ENCODE measurements around the gene XYLT2. TPM values are rescaled to one million over a fixed set of nuclear protein-coding genes. Genes with fewer than 3 reads are reported as not detected.
A peak's percentile ranks its signal among the peaks of the same experiment; 100 is the strongest.

XYLT2 gene
- total and polyA plus RNA-seq, 5 donors: 13.2 to 19.1 (median 18.2) TPM

DNA sequence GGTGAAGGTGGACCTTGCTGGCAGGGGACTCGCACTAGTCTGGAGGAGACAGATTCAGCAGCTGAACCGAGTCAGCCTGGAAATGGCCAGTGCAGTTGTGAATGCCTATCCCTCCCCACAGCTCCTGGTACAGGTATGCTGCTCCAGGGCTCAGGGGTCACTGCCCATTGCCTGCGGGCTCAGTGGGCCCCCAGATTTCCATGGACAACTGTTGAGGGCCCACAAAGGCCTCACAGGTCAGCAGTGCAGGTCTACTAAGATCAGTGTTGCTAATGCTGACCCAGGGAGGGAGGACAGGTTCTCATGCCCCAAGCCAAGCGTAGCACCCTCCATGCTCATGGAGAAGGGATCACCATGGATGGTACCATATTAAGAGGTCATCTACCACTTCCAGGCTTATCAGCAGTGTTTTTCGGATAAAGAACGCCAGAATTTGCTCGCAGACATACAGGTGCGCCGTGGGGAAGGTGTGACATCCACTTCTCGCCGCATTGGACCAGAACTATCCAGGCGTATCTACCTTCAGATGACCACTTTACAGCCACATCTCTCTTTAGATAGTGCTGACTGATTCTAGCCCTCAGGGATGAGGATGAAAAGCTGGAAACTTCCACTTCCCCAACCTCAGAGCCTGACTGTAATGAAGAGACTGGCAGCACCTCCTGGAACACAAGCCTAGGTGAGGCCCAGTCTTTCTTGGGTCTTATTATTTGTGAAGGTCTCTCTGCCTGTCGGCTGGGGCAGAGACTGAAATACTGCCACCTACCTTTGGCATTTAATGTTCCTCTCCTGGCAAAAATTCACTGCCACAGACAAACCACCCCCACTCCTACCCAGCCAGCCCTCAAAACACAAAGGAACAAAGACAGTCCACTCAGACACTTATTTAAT, 34.7 kb downstream of the XYLT2 start:
- peak in 1 of 2 donors; percentile 40 for ATAC-seq
- 89% methylated on average over 13 of the region's 13 CpGs for WGBS

DNA sequence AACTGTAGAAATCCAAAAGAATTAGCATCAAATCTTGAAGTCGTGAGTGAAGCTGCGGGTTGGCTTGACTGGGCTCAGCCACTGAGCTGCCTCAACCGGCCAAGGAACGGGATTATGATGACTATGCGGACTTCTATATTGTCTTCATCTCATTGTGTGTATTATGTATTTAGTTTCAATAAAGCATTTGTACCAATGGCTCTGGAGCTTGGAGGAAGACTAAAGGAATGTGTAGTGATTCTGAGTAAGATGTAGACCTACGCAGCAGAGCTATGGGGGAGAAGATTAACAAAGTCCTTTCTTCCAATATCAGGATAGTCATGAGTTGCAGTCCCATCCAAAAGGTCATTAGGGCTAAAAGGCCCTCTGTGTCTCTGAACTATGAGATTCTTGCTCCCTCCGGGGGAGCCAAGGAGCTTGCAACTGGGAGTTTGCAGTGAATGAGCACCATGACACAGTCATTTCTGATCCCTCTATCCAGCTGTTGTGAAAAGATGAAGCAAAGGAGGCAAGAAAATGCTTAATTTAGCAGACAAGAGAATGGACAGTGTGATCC, 35.4 kb downstream of the XYLT2 start:
- WGBS: 85% methylated on average over 7 of the region's 7 CpGs
- DNase-seq (no peak), ATAC-seq (no peak)
- intact Hi-C loops (cut with DNase I): no loop called here
- Histone ChIP-seq H3K4me3 (ENCODE audit: low read length) (no peak overlapping the region), H3K4me1 (ENCODE audit: control insufficient read depth, insufficient read depth, low read length) (no peaks in the 10 kb centered on the region), H3K27me3 (ENCODE audit: control insufficient read depth, insufficient read depth) (no peaks in the 10 kb centered on the region), H3K27ac (ENCODE audit: low read length) (no peak overlapping the region), H3K9me3 (ENCODE audit: control insufficient read depth, low read length) (no peaks in the 10 kb centered on the region)

More for the DNA sequence above, 34.7 kb downstream of the XYLT2 start:
- Histone ChIP-seq H3K9me3 (ENCODE audit: control insufficient read depth, low read length) (no peaks in the 10 kb centered on the region), H3K27me3 (ENCODE audit: control insufficient read depth, insufficient read depth) (no peaks in the 10 kb centered on the region), H3K4me1 (ENCODE audit: control insufficient read depth, insufficient read depth, low read length) (no peaks in the 10 kb centered on the region), H3K4me3 (ENCODE audit: low read length) (no peak overlapping the region), H3K27ac (ENCODE audit: low read length) (no peak overlapping the region)
- intact Hi-C loops (cut with DNase I): no loop called here
- DNase-seq: no peak

DNA sequence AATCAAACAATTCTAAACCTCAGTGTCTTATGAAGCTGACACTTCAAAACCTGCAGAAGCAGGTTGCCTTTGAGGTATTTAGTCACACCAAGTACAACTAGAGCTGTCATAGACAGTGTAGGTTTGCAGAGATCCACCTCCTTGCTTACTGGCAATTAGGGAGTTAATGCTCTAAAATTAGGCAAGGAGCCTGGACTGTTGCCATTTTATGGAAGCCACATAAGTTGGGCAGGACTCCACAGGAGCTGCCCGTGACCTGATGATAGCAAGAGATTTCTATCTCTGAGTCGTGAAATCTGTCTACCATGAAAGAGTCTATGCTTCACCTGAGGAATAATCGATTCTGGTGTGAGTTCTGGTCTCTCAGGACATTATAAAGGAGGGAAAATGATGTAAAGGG, 36.0 kb downstream of the XYLT2 start:
- Histone ChIP-seq H3K27ac (ENCODE audit: low read length) (no peak overlapping the region), H3K9me3 (ENCODE audit: control insufficient read depth, low read length) (no peaks in the 10 kb centered on the region), H3K4me1 (ENCODE audit: control insufficient read depth, insufficient read depth, low read length) (no peaks in the 10 kb centered on the region), H3K4me3 (ENCODE audit: low read length) (no peak overlapping the region), H3K27me3 (ENCODE audit: control insufficient read depth, insufficient read depth) (no peaks in the 10 kb centered on the region)
- no peak for DNase-seq
- 38% methylated on average over 3 of the region's 3 CpGs for WGBS
- ATAC-seq: no peak
- intact Hi-C loops (cut with DNase I): no loop called here

DNA sequence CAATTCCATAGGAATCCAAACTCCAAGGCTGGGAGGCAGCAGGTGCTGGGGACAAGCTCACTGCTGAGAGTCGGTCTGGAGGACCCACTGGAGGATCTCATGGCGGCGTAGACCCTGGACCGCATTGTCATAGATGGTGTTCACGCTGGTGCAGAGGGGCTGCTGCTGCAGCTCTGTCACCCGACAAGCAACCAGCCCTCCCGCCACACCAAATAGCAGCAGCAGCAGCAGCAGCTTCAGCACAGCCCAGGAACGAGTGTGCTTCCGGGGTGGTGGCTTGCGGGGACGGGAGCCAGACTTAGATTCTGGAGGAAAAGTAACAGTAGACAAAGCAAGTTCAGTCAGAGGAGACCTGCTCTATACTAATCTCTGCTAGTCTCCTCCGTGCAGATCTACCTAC, 37.0 kb downstream of the XYLT2 start:
- H3K27ac ChIP-seq (ENCODE audit: low read length): no peak overlapping the region
- no peaks in the 10 kb centered on the region for H3K4me1 ChIP-seq (ENCODE audit: control insufficient read depth, insufficient read depth, low read length)
- H3K9me3 ChIP-seq (ENCODE audit: control insufficient read depth, low read length): no peaks in the 10 kb centered on the region
- intact Hi-C loops (cut with DNase I): no loop called here
- H3K4me3 ChIP-seq (ENCODE audit: low read length): no peak overlapping the region
- ATAC-seq (no peak), DNase-seq (no peak)
- H3K27me3 ChIP-seq (ENCODE audit: control insufficient read depth, insufficient read depth): no peaks in the 10 kb centered on the region
- WGBS: 89% methylated on average over 12 of the region's 12 CpGs

DNA sequence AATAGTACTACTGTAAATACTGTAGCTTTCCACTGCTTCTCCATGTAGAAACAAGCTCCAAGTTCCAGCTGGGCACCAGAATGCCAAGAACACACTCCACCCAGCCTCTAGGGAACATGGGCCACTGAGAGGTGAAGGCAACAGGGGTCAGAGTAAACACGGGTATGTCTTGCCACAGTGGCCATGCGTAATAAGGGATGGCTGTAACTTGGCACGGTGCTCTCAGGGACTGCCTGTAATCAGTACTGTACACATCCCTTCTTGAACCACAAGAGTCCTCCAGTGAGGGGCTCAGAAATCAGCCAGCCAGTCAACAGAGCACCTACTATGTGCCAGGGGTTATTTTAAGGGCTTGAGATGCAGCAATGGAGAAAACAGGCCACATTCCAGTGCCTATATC, 40.6 kb downstream of the XYLT2 start:
- Histone ChIP-seq H3K4me3 (ENCODE audit: low read length) (no peak overlapping the region), H3K9me3 (ENCODE audit: control insufficient read depth, low read length) (no peaks in the 10 kb centered on the region)
- 70% methylated on average over 3 of the region's 3 CpGs for WGBS

DNA sequence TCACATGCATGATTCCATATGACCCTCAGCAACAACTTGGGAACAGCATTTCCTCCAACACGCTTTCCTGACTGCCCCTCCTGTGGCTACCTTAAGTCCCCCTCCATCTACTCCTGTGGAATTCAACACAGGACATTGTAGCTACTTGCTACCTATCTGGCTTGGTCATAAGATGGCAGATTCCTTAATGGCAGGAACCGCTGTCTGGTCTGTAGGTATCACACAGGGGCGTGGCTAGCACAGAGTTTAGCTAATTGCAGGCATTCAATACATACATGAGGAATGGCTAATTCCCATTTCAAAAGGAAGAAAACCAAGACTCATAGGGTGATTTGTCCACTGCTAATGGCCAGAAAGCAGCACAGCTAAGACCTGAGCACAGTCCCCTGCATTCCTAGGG, 42.8 kb downstream of the XYLT2 start:
- no peaks in the 10 kb centered on the region for H3K9me3 ChIP-seq (ENCODE audit: control insufficient read depth, low read length)
- H3K27me3 ChIP-seq (ENCODE audit: control insufficient read depth, insufficient read depth): no peaks in the 10 kb centered on the region
- H3K27ac ChIP-seq (ENCODE audit: low read length): no peak overlapping the region
- ATAC-seq: no peak
- H3K4me3 ChIP-seq (ENCODE audit: low read length): no peak overlapping the region
- WGBS: 97% methylated on average over 3 of the region's 3 CpGs
- no peaks in the 10 kb centered on the region for H3K4me1 ChIP-seq (ENCODE audit: control insufficient read depth, insufficient read depth, low read length)
- intact Hi-C loops (cut with DNase I): no loop called here
- DNase-seq: no peak

More for the DNA sequence above, 40.6 kb downstream of the XYLT2 start:
- DNase-seq: no peak
- intact Hi-C loops (cut with DNase I): no loop called here
- Histone ChIP-seq H3K27me3 (ENCODE audit: control insufficient read depth, insufficient read depth) (no peaks in the 10 kb centered on the region), H3K27ac (ENCODE audit: low read length) (no peak overlapping the region), H3K4me1 (ENCODE audit: control insufficient read depth, insufficient read depth, low read length) (no peaks in the 10 kb centered on the region)
- ATAC-seq: peak in 1 of 2 donors; percentile 23

DNA sequence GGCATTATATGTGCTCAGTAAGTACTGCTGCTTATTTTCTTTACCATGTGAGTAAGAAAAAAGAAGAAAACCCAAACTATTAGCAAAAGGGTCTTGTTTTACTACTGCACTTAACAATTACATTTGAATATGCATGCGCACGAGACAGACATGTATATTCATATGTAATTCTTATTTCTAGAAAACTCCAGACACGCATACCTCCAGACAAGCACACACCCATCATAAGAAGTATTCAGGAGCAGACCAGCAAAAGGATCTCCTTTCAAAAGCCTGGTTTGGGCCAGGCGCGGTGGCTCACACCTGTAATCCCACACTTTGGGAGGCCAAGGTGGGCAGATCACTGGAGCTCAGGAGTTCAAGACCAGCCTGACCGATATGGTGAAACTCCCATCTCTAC, 43.6 kb downstream of the XYLT2 start:
- ATAC-seq: no peak

DNA sequence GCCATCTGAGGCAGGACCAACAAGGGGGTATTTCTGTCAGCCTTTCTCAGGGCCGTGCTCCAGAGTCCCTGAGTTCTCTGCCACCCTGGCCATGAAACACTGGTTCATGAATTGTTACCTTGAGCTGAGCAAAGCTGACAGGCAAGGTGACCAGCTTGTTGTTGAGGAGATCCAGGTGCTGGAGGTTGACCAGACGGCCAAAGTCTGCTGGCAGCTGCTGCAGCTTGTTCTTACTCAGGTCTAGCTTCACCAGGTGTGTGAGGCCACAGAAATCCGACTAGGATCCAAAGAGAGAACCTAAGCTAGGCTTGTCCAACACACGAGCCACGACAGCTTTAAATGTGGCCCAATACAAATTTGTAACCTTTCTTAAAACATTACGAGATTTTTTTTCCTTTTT, 46.7 kb downstream of the XYLT2 start:
- Histone ChIP-seq H3K4me1 (ENCODE audit: control insufficient read depth, insufficient read depth, low read length) (peaks cover 4% of the 10 kb centered on the region), H3K4me3 (ENCODE audit: low read length) (no peak overlapping the region), H3K27me3 (ENCODE audit: control insufficient read depth, insufficient read depth) (no peaks in the 10 kb centered on the region), H3K27ac (ENCODE audit: low read length) (no peak overlapping the region), H3K9me3 (ENCODE audit: control insufficient read depth, low read length) (no peaks in the 10 kb centered on the region)
- 88% methylated on average over 6 of the region's 6 CpGs for WGBS
- ATAC-seq: no peak
- intact Hi-C loops (cut with DNase I): no loop called here
- no peak for DNase-seq

More for the DNA sequence above, 43.6 kb downstream of the XYLT2 start:
- intact Hi-C loops (cut with DNase I): no loop called here
- WGBS: 95% methylated on average over 6 of the region's 6 CpGs
- no peak overlapping the region for H3K4me3 ChIP-seq (ENCODE audit: low read length)
- no peak for DNase-seq
- no peak overlapping the region for H3K27ac ChIP-seq (ENCODE audit: low read length)
- H3K27me3 ChIP-seq (ENCODE audit: control insufficient read depth, insufficient read depth): no peaks in the 10 kb centered on the region
- no peaks in the 10 kb centered on the region for H3K9me3 ChIP-seq (ENCODE audit: control insufficient read depth, low read length)
- no peaks in the 10 kb centered on the region for H3K4me1 ChIP-seq (ENCODE audit: control insufficient read depth, insufficient read depth, low read length)

DNA sequence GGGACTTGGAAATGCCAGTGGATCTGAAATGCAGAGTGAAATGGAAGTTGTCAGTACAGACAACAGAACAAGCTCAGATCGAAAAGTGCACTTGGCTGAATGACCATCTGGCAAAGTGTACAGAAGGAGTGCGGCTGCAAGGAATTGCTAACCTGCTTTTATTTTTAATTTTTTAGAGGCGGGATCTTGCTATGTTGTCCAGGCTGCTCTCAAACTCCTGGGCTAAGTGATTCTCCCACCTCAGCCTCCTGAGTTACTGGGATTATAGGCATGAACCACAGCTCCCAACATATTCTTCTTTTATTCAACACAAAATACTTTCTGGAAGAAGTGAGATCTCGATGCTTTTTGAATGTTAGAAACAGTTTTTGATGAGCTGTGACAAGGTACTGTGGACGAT, 47.8 kb downstream of the XYLT2 start:
- no peaks in the 10 kb centered on the region for H3K9me3 ChIP-seq (ENCODE audit: control insufficient read depth, low read length)
- H3K4me3 ChIP-seq (ENCODE audit: low read length): no peak overlapping the region
- ATAC-seq (no peak), DNase-seq (no peak)
- no peaks in the 10 kb centered on the region for H3K27me3 ChIP-seq (ENCODE audit: control insufficient read depth, insufficient read depth)
- peaks cover 4% of the 10 kb centered on the region for H3K4me1 ChIP-seq (ENCODE audit: control insufficient read depth, insufficient read depth, low read length)
- intact Hi-C loops (cut with DNase I): no loop called here
- whole genome bisulfite sequencing: 89% methylated on average over 5 of the region's 5 CpGs
- H3K27ac ChIP-seq (ENCODE audit: low read length): no peak overlapping the region

DNA sequence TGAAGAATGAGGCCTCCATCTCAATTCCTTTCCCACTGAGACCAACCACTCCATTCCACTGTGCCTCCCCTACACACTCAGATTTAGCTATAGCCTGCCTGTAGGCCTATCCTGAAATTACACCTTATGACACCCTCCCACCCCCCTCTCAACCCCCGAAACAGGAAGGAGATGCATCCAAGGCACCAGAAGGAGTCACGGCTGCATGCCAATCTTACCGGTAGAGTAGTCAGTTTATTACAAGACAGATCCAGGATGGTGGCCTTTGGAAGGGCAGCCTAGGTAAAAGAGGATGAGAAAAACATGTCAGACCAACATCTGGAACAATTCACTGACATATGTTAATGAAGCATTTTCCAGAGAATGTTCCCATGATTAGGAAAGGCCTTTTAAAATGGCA, 48.8 kb downstream of the XYLT2 start:
- H3K4me3 ChIP-seq (ENCODE audit: low read length): no peak overlapping the region
- H3K9me3 ChIP-seq (ENCODE audit: control insufficient read depth, low read length): no peaks in the 10 kb centered on the region
- no peaks in the 10 kb centered on the region for H3K27me3 ChIP-seq (ENCODE audit: control insufficient read depth, insufficient read depth)
- no peak overlapping the region for H3K27ac ChIP-seq (ENCODE audit: low read length)
- DNase-seq (no peak), ATAC-seq (no peak)
- intact Hi-C loops (cut with DNase I): no loop called here
- 16% methylated on average over 3 of the region's 3 CpGs for WGBS
- peaks cover 4% of the 10 kb centered on the region for H3K4me1 ChIP-seq (ENCODE audit: control insufficient read depth, insufficient read depth, low read length)

DNA sequence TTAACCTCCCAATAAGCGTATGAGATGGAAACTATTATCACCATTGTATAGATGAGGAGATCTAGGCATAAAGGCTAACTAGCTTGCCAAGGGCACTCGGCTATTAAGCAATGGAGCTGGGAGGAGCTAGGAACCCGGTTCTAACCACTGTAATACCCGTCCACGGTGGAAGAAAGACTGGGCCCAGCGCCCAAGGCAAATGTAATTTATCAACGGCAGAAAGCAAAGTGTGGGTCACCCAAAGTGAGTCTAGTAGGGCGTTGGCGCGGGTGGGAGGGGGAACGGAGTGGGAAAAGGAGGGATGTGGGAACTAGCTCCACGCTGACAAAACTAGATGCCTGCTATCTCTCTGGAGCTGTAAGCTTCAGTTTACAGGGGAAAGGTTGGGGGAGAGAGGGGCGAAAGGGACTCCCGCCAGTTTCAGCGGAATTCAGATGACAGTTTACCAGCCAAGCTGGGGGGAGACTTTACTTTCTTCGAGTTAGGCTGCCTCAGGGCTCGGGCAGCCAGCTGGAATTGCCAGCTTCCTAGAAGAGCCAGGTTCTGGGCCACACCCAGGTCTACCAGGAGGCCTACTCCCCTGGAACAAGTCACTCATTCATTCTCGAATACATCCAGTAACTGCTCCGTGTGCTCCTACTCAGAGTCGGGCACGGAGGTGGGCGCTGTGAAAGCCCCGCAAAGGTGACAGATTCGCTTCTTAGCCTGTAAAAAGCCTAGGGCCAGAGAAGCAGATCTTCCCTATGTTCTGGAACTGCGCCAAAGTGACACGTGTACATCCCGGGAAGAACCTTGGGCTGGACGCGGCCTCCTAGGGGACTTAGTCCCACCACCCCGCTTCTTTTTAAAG, 50.6 kb downstream of the XYLT2 start:
- Histone ChIP-seq H3K4me1 (ENCODE audit: control insufficient read depth, insufficient read depth, low read length) (peaks cover 4% of the 10 kb centered on the region), H3K27me3 (ENCODE audit: control insufficient read depth, insufficient read depth) (no peaks in the 10 kb centered on the region), H3K4me3 (ENCODE audit: low read length) (peak overlapping the region; percentile 83), H3K9me3 (ENCODE audit: control insufficient read depth, low read length) (no peaks in the 10 kb centered on the region), H3K27ac (ENCODE audit: low read length) (no peak overlapping the region)
- ATAC-seq (peak; percentile 60 to 74), DNase-seq (peak; percentile 61 to 74 (median 70))
- WGBS: 5% methylated on average over 30 of the region's 30 CpGs
- intact Hi-C loops (cut with DNase I): no loop called here

Data from right cardiac atrium (tissue), 5 donors.